ENCODE data around the gene INMT.

DNA sequence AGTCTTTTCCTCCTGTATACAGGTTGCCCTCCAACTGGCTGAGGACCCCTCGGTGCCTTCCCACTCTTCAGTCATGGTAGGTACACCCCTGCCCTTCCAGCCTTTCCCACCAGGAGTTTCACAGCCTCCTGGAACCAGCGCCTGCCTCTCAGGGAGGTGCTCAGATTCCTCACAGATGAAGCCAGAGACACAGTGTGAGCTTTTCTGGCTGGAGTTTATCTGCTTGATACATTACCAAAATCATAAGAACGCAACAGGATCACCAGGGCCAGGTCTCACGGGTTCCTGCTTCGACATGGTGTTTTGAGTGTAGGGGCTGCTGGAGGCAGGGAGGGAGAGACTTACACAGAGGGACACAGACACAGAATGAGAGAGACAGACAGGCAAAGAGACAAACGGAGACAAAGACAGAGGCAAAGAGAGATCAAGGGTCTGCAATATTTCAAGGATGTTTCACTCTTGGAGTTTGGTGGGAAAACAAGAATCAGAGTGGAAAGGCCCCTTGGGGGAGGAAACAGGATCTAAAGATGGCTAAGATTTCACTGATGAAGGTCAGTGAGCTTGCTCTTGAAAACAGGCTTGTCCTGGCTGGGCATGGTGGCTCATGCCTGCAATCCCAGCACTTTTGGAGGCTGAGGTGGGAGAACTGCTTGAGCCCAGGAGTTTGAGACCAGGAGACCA, 6.5 kb upstream of the INMT start:
- TF ChIP-seq, protein P1, sequence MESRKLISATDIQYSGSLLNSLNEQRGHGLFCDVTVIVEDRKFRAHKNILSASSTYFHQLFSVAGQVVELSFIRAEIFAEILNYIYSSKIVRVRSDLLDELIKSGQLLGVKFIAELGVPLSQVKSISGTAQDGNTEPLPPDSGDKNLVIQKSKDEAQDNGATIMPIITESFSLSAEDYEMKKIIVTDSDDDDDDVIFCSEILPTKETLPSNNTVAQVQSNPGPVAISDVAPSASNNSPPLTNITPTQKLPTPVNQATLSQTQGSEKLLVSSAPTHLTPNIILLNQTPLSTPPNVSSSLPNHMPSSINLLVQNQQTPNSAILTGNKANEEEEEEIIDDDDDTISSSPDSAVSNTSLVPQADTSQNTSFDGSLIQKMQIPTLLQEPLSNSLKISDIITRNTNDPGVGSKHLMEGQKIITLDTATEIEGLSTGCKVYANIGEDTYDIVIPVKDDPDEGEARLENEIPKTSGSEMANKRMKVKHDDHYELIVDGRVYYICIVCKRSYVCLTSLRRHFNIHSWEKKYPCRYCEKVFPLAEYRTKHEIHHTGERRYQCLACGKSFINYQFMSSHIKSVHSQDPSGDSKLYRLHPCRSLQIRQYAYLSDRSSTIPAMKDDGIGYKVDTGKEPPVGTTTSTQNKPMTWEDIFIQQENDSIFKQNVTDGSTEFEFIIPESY (CRISPR knock-in tag; IDR thresholded peaks at IDR 0.05): no peak
- TF ChIP-seq FOXA3 (CRISPR knock-in tag; IDR thresholded peaks at IDR 0.05): no peak
- TF ChIP-seq PRDM4 (CRISPR knock-in tag; IDR thresholded peaks at IDR 0.05; ENCODE audit: borderline replicate concordance): no peak
- no peak for TF ChIP-seq SAP130 (CRISPR knock-in tag; IDR thresholded peaks at IDR 0.05; ENCODE audit: low read depth)
- TF ChIP-seq, protein P2, sequence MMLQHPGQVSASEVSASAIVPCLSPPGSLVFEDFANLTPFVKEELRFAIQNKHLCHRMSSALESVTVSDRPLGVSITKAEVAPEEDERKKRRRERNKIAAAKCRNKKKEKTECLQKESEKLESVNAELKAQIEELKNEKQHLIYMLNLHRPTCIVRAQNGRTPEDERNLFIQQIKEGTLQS (CRISPR knock-in tag; IDR thresholded peaks at IDR 0.05): no peak
- no peak for TF ChIP-seq CREB3 (CRISPR knock-in tag; IDR thresholded peaks at IDR 0.05)
- TF ChIP-seq CTCF (CRISPR knock-in tag; IDR thresholded peaks at IDR 0.05): no peak
- TF ChIP-seq TBX2 (CRISPR knock-in tag; IDR thresholded peaks at IDR 0.05; ENCODE audit: borderline replicate concordance): no peak
- TF ChIP-seq PBX3 (CRISPR knock-in tag; IDR thresholded peaks at IDR 0.05; ENCODE audit: borderline replicate concordance): no peak
- no peak for TF ChIP-seq ZNF317 (CRISPR knock-in tag; IDR thresholded peaks at IDR 0.05)
- TF ChIP-seq POLR2AphosphoS5 (IDR thresholded peaks at IDR 0.05; ENCODE audit: low read depth, low read length): no peak
